H9 (cell line): ENCODE measurements around the gene SPHKAP. TPM values are rescaled to one million over a fixed set of nuclear protein-coding genes. Genes with fewer than 3 reads are reported as not detected.

ENCODE experiments used
- DNase-seq: peaks from one replicate; pipeline ENCODE4 v3.0.0-alpha.2; 2017
- H2AFZ ChIP-seq: one replicate; pipeline ENCODE4 v1.6.1; 2013; ENCODE audit warnings: mild to moderate bottlenecking, low read length, control low read depth, moderate library complexity
- H2AK5ac ChIP-seq: 2 replicates; pipeline ENCODE4 v1.6.1; 2013; ENCODE audit warnings: low read length, control low read depth, mixed read lengths; ENCODE audit not compliant: insufficient read length
- H2BK120ac ChIP-seq: one replicate; pipeline ENCODE4 v1.6.1; 2013; ENCODE audit warnings: low read depth, mild to moderate bottlenecking, low read length, control low read depth, inconsistent platforms; ENCODE audit not compliant: poor library complexity, severe bottlenecking
- H2BK12ac ChIP-seq: 2 replicates; pipeline ENCODE4 v1.6.1; 2013; ENCODE audit warnings: low read length, control low read depth, mixed read lengths, low read depth; ENCODE audit not compliant: insufficient read length
- H2BK15ac ChIP-seq: 2 replicates; pipeline ENCODE4 v1.6.1; 2013; ENCODE audit warnings: low read depth, low read length, control low read depth
- H2BK20ac ChIP-seq: one replicate; pipeline ENCODE4 v1.6.1; 2013; ENCODE audit warnings: low read depth, mild to moderate bottlenecking, low read length, control low read depth, inconsistent platforms; ENCODE audit not compliant: poor library complexity, severe bottlenecking
- H2BK5ac ChIP-seq: 2 replicates; pipeline ENCODE4 v1.6.1; 2013; ENCODE audit warnings: low read length, control low read depth, mixed read lengths; ENCODE audit not compliant: insufficient read length
- H3K14ac ChIP-seq: 2 replicates; pipeline ENCODE4 v1.6.1; 2013; ENCODE audit warnings: low read length, control low read depth; ENCODE audit not compliant: insufficient read depth
- H3K18ac ChIP-seq: 2 replicates; pipeline ENCODE4 v1.6.1; 2013; ENCODE audit warnings: low read depth, mild to moderate bottlenecking, mixed read lengths, low read length, control low read depth; ENCODE audit not compliant: insufficient read length
- H3K23ac ChIP-seq: 2 replicates; pipeline ENCODE4 v1.6.1; 2013; ENCODE audit warnings: low read length, control low read depth, mixed read lengths, low read depth; ENCODE audit not compliant: insufficient read length
- H3K23me2 ChIP-seq: 2 replicates; pipeline ENCODE4 v1.6.1; 2013; ENCODE audit warnings: low read depth, mild to moderate bottlenecking, mixed read lengths, low read length, control low read depth; ENCODE audit not compliant: insufficient read length, poor library complexity, severe bottlenecking
- H3K27ac ChIP-seq: 2 replicates; pipeline ENCODE4 v1.5.1; 2013; ENCODE audit warnings: low read length, control low read depth, mixed read lengths, low read depth; ENCODE audit not compliant: insufficient read length
- H3K27me3 ChIP-seq: 2 replicates; pipeline ENCODE4 v1.6.1; 2013; ENCODE audit warnings: low read length, control low read depth, inconsistent platforms; ENCODE audit not compliant: insufficient read depth
- H3K4ac ChIP-seq: 2 replicates; pipeline ENCODE4 v1.6.1; 2013; ENCODE audit warnings: low read depth, mild to moderate bottlenecking, control low read depth, inconsistent platforms, low read length, moderate library complexity
- H3K4me1 ChIP-seq: 2 replicates; pipeline ENCODE4 v1.6.1; 2013; ENCODE audit warnings: low read length, control low read depth, inconsistent platforms; ENCODE audit not compliant: insufficient read depth
- H3K4me2 ChIP-seq: 2 replicates; pipeline ENCODE4 v1.6.1; 2013; ENCODE audit warnings: low read length, control low read depth, mixed read lengths; ENCODE audit not compliant: insufficient read length, insufficient read depth
- H3K56ac ChIP-seq: 2 replicates; pipeline ENCODE4 v1.6.1; 2013; ENCODE audit warnings: low read depth, mild to moderate bottlenecking, mixed read lengths, low read length, control low read depth; ENCODE audit not compliant: insufficient read length
- H3K79me1 ChIP-seq: 2 replicates; pipeline ENCODE4 v1.6.1; 2013; ENCODE audit warnings: low read depth, mild to moderate bottlenecking, moderate library complexity, low read length, control low read depth, inconsistent platforms; ENCODE audit not compliant: insufficient read depth, poor library complexity, severe bottlenecking
- H3K79me2 ChIP-seq: 2 replicates; pipeline ENCODE4 v1.6.1; 2013; ENCODE audit warnings: low read length, control low read depth, inconsistent platforms; ENCODE audit not compliant: insufficient read depth
- H3K9ac ChIP-seq: 2 replicates; pipeline ENCODE4 v1.6.1; 2013; ENCODE audit warnings: low read length, control low read depth, mixed read lengths; ENCODE audit not compliant: insufficient read length; ENCODE audit errors: extremely low read depth
- H3K9me3 ChIP-seq: one replicate; pipeline ENCODE4 v1.6.1; 2013; ENCODE audit warnings: low read depth, low read length, inconsistent platforms; ENCODE audit not compliant: control insufficient read depth
- H3T11ph ChIP-seq: one replicate; pipeline ENCODE4 v1.6.1; 2013; ENCODE audit warnings: mild to moderate bottlenecking, low read length, control low read depth, inconsistent platforms
- H4K20me1 ChIP-seq: one replicate; pipeline ENCODE4 v1.6.1; 2013; ENCODE audit not compliant: control insufficient read depth, insufficient read length, insufficient read depth
- H4K5ac ChIP-seq: 2 replicates; pipeline ENCODE4 v1.6.1; 2013; ENCODE audit warnings: low read depth, mild to moderate bottlenecking, mixed read lengths, low read length, control low read depth; ENCODE audit not compliant: insufficient read length
- H4K8ac ChIP-seq: replicated peaks from 2 replicates; pipeline ENCODE4 v1.6.1; 2013; ENCODE audit warnings: low read length, control low read depth, mixed read lengths, low read depth; ENCODE audit not compliant: insufficient read length
- H4K91ac ChIP-seq: 2 replicates; pipeline ENCODE4 v1.6.1; 2013; ENCODE audit warnings: low read depth, mild to moderate bottlenecking, moderate library complexity, mixed read lengths, low read length, control low read depth; ENCODE audit not compliant: insufficient read length
- H3K27ac Mint-ChIP-seq, 3 experiments: 2 replicates in 2 of 3; 3 replicates in 1 of 3; pipeline ENCODE4 v1.8.0; 2020 to 2021; ENCODE audit warnings: mixed read lengths in 3 of 3, mild to moderate bottlenecking in 1 of 3, moderate library complexity in 1 of 3
- H3K27me3 Mint-ChIP-seq: 2 replicates; pipeline ENCODE4 v1.8.0; 2021; ENCODE audit warnings: low read depth, mild to moderate bottlenecking, moderate library complexity, mixed read lengths
- H3K36me3 Mint-ChIP-seq, 3 experiments: 2 replicates in 2 of 3; 3 replicates in 1 of 3; pipeline ENCODE4 v1.8.0; 2020 to 2021; ENCODE audit warnings: low read depth in 3 of 3, mixed read lengths in 3 of 3; ENCODE audit not compliant: insufficient read depth in 1 of 3
- H3K4me1 Mint-ChIP-seq, 2 experiments: 2 replicates each; pipeline ENCODE4 v1.8.0; 2020; ENCODE audit warnings: mixed read lengths in 2 of 2
- H3K4me3 Mint-ChIP-seq, 2 experiments: 2 replicates in 1 of 2; 3 replicates in 1 of 2; pipeline ENCODE4 v1.8.0; 2020 to 2021; ENCODE audit warnings: mild to moderate bottlenecking in 2 of 2, mixed read lengths in 2 of 2, moderate library complexity in 1 of 2
- H3K9me3 Mint-ChIP-seq, 2 experiments: 2 replicates in 1 of 2; 3 replicates in 1 of 2; pipeline ENCODE4 v1.8.0; 2020; ENCODE audit warnings: mild to moderate bottlenecking in 2 of 2, mixed read lengths in 2 of 2, moderate library complexity in 1 of 2
- CTCF ChIP-seq: fragments of 200-600 bp; sonication (generic); conservative IDR thresholded peaks from 3 replicates; pipeline ENCODE4 v1.8.0; 2021; ENCODE audit warnings: antibody characterized with exemption, mild to moderate bottlenecking
- WGBS: extraction: QIAGEN DNeasy Blood & Tissue Kit; methylation state at CpG from one replicate; pipeline ENCODE4 v1.1.7; 2013; ENCODE audit warnings: missing lambda C conversion rate, low lambda C conversion rate, mixed read lengths; ENCODE audit not compliant: insufficient read length; ENCODE audit errors: extremely low coverage; 5-methylcytosine and 5-hydroxymethylcytosine counted together
- total RNA-seq: library from RNA; stranded (reverse); gene quantifications from 2 replicates; pipeline ENCODE4 v1.2.1, GENCODE V29; 2021

The SPHKAP gene
- total RNA-seq, 1 experiment from 2014 or later: not detected

- no peak overlapping the region for H3K27ac ChIP-seq
- no peaks in the 10 kb centered on the region for H3K4me1 ChIP-seq
- no peak overlapping the region for H2AK5ac ChIP-seq
- H3K27me3 ChIP-seq: no peaks in the 10 kb centered on the region
- no CpG with 5 or more reads among the region's 1 CpG for WGBS
- H4K20me1 ChIP-seq: no peaks in the 10 kb centered on the region
- H3K9me3 Mint-ChIP-seq: peaks cover 2 to 3% of the 10 kb centered on the region in 2 experiments; a peak in 2 of 5 replicates
- no peak for TF ChIP-seq CTCF
- no peak overlapping the region for H3K4ac ChIP-seq
- H4K5ac ChIP-seq: no peak overlapping the region
- no peak overlapping the region for H3K23ac ChIP-seq
- H3K9me3 ChIP-seq: no peaks in the 10 kb centered on the region
- H2BK12ac ChIP-seq: no peak overlapping the region
- H3K4me1 Mint-ChIP-seq: peaks cover 9 to 10% of the 10 kb centered on the region in 2 experiments; a peak in 3 of 4 replicates
- no peak overlapping the region for H2BK20ac ChIP-seq
- H3K79me2 ChIP-seq: no peaks in the 10 kb centered on the region
- no peak overlapping the region for H3K56ac ChIP-seq
- H3K27me3 Mint-ChIP-seq: no peaks in the 10 kb centered on the region
- no peak overlapping the region for H2BK5ac ChIP-seq
- H2BK120ac ChIP-seq: no peak overlapping the region
- H3K23me2 ChIP-seq: no peaks in the 10 kb centered on the region
- H4K91ac ChIP-seq: no peak overlapping the region
- no peak overlapping the region for H3K27ac Mint-ChIP-seq
- no peaks in the 10 kb centered on the region for H3K79me1 ChIP-seq
- no peak overlapping the region for H3K4me3 Mint-ChIP-seq
- no peak overlapping the region for H3K14ac ChIP-seq
- no peak overlapping the region for H3K18ac ChIP-seq
- H3K36me3 Mint-ChIP-seq: no peaks in the 10 kb centered on the region
- no peak overlapping the region for H2BK15ac ChIP-seq
- no peak for DNase-seq
- H3K9ac ChIP-seq: no peak overlapping the region
- H4K8ac ChIP-seq: no peak overlapping the region
- no peak overlapping the region for H2AFZ ChIP-seq
- no peak overlapping the region for H3K4me2 ChIP-seq
- no peak overlapping the region for H3T11ph ChIP-seq
Measured at GRCh38 chr2:227933884-227934283, 247.6 kb downstream of the SPHKAP start.
